K562 (cell line): ENCODE results near the gene CFAP73. TPM values are rescaled to one million over a fixed set of nuclear protein-coding genes. Genes with fewer than 3 reads are reported as not detected.

Experiments used
- ATAC-seq: fragments of 200-7000 bp; cut with Tn5 transposase; 3 replicates; pipeline ENCODE4 v1.9.1; 2020; ENCODE audit warnings: moderate library complexity
- BruUV-seq: library from RNA; stranded (reverse); fragments of 400-500 nt; replicated peaks from 2 replicates; lab custom pipeline; 2021; lab: Mats Ljungman, UMichigan
- CTCF ChIA-PET: fragments of 300-600 bp; formaldehyde crosslinking; extraction: SDS; loops from one replicate; lab custom pipeline; 2021; ENCODE audit warnings: low intra/inter-chr PET ratio; lab: Yijun Ruan, JAX
- POLR2A ChIA-PET: fragments of 300-600, 350-650 bp; sonication (Branson Sonifier 250); formaldehyde crosslinking; extraction: SDS; loops from one replicate; lab custom pipeline; 2021; ENCODE audit warnings: antibody characterized with exemption, inconsistent platforms; lab: Yijun Ruan, JAX
- DNase-seq, 4 experiments: peaks; one replicate each; pipeline versions ENCODE4 v3.0.0 to v3.0.0-alpha.2; 2011 to 2018; ENCODE audit warnings: low spot score in 3 of 4, mixed read lengths in 3 of 4; ENCODE audit errors: extremely low read depth in 1 of 4
- FAIRE-seq: peaks from 2 replicates; lab custom pipeline; 2011; peaks lifted over from hg19 to GRCh38; lab: Jason Lieb, UNC
- H2AFZ ChIP-seq: 2 replicates; pipeline ENCODE4 v1.6.0; 2011; ENCODE audit warnings: low read depth, low read length, control low read depth, inconsistent platforms
- H3K27ac ChIP-seq: fragments of 200-600 bp; 3 replicates; pipeline ENCODE4 v1.8.0; 2011; ENCODE audit warnings: low read depth, mild to moderate bottlenecking, control low read depth, inconsistent platforms, low read length, moderate library complexity, mixed read lengths; ENCODE audit errors: extremely low read depth
- H3K27me3 ChIP-seq, 2 experiments: fragments of 300-600 bp in 1 of 2; 2 replicates in 1 of 2; 3 replicates in 1 of 2; pipeline versions ENCODE4 v1.6.0 to v1.8.0; 2011; ENCODE audit warnings: inconsistent platforms in 2 of 2, low read length in 2 of 2, mild to moderate bottlenecking in 1 of 2, mixed read lengths in 1 of 2, moderate library complexity in 1 of 2; ENCODE audit not compliant: control insufficient read depth in 2 of 2, insufficient read depth in 2 of 2
- H3K36me3 ChIP-seq: fragments of 300-600 bp; 3 replicates; pipeline ENCODE4 v1.8.0; 2011; ENCODE audit warnings: mild to moderate bottlenecking, low read length, inconsistent platforms; ENCODE audit not compliant: control insufficient read depth, insufficient read depth
- H3K4me1 ChIP-seq, 2 experiments: fragments of 200-600 bp in 1 of 2; replicated peaks in 1 of 2; 2 replicates in 1 of 2; 3 replicates in 1 of 2; pipeline versions ENCODE4 v1.5.1 to v1.8.0; 2011; ENCODE audit warnings: inconsistent platforms in 2 of 2, low read length in 2 of 2, mild to moderate bottlenecking in 1 of 2, mixed read lengths in 1 of 2, moderate library complexity in 1 of 2; ENCODE audit not compliant: control insufficient read depth in 2 of 2, insufficient read depth in 2 of 2
- H3K4me2 ChIP-seq: 2 replicates; pipeline ENCODE4 v1.6.1; 2011; ENCODE audit warnings: low read length, control low read depth, inconsistent platforms, mixed read lengths; ENCODE audit not compliant: insufficient read depth
- H3K4me3 ChIP-seq: fragments of 200-600 bp; sonication (generic), shearing (Covaris generic); 2 replicates; pipeline ENCODE4 v1.5.1; 2016; ENCODE audit warnings: control low read depth, inconsistent platforms
- H3K79me2 ChIP-seq: fragments of 200-600 bp; 3 replicates; pipeline ENCODE4 v1.8.0; 2011; ENCODE audit warnings: low read length, inconsistent platforms; ENCODE audit not compliant: control insufficient read depth, insufficient read depth
- H3K9ac ChIP-seq, 2 experiments: 2 replicates each; pipeline versions ENCODE4 v1.6.0 to v1.6.1; 2011; ENCODE audit warnings: low read depth in 2 of 2, low read length in 2 of 2, control low read depth in 1 of 2, inconsistent platforms in 1 of 2, mild to moderate bottlenecking in 1 of 2, mixed read lengths in 1 of 2; ENCODE audit not compliant: insufficient read depth in 1 of 2
- H3K9me1 ChIP-seq: one replicate; pipeline ENCODE4 v1.6.0; 2011; ENCODE audit warnings: inconsistent platforms, mild to moderate bottlenecking, low read length, moderate library complexity; ENCODE audit not compliant: control insufficient read depth, insufficient read depth
- H3K9me3 ChIP-seq: replicated peaks from 2 replicates; pipeline ENCODE4 v1.5.1; 2011; ENCODE audit warnings: low read depth, low read length, inconsistent platforms; ENCODE audit not compliant: control insufficient read depth, insufficient read depth
- H4K20me1 ChIP-seq: replicated peaks from 2 replicates; pipeline ENCODE4 v1.6.1; 2011; ENCODE audit warnings: low read length, inconsistent platforms, mixed read lengths; ENCODE audit not compliant: control insufficient read depth, insufficient read depth
- FIP1L1 ChIP-seq: fragments of 200-400 bp; formaldehyde crosslinking; IDR thresholded peaks from 2 replicates; pipeline ENCODE4 v1.6.1; 2018; ENCODE audit warnings: mild to moderate bottlenecking, low read depth, low read length; ENCODE audit not compliant: poor library complexity, severe bottlenecking
- MIER1 ChIP-seq: fragments of 450-650 bp; IDR thresholded peaks from 2 replicates; pipeline ENCODE4 v1.6.1; 2016; ENCODE audit warnings: antibody characterized with exemption, mild to moderate bottlenecking, low read depth
- TBL1XR1 ChIP-seq, 2 experiments: IDR thresholded peaks; 2 replicates each; pipeline ENCODE4 v1.6.1; 2012; ENCODE audit warnings: improper control_type of control experiment in 2 of 2, low read length in 2 of 2, mild to moderate bottlenecking in 1 of 2
- WGBS: fragments of 100-300 bp; shearing (Covaris generic); methylation state at CpG from one replicate; pipeline ENCODE4 v1.1.6; 2016; ENCODE audit warnings: low coverage, mixed read lengths; ENCODE audit not compliant: insufficient coverage; ENCODE audit errors: missing lambda C conversion rate; 5-methylcytosine and 5-hydroxymethylcytosine counted together
- in situ Hi-C: fragments of 300-500 bp; cut with MboI; formaldehyde crosslinking; loops from 4 replicates; pipeline ENCODE4 v1.15.0; 2018; ENCODE audit warnings: inconsistent platforms, mixed read lengths
- intact Hi-C: fragments of 100-400 bp; cut with micrococcal nuclease; formaldehyde crosslinking; loops from 2 replicates; pipeline ENCODE4 v1.14.2; 2022
- polyA plus RNA-seq, 8 experiments: library from polyadenylated mRNA; depleted of rRNA in 4 of 8; stranded (reverse) in 5 of 8; unstranded in 3 of 8; fragments of >200 nt; fragmentation: Nextera tagmentation in 2 of 8; fragmentation: Illumina TruSeq in 1 of 8; extraction: Ambion mirVana in 2 of 8; extraction: Trizol in 1 of 8; gene quantifications; 2 replicates each; pipeline versions ENCODE4 v1.2.1 to v1.2.3, GENCODE V29; 2011 to 2014; ENCODE audit warnings: inconsistent platforms in 1 of 8, missing spikeins in 1 of 8
- total RNA-seq, 7 experiments: library from RNA; depleted of rRNA in 6 of 7; stranded (reverse); fragments of >200 nt in 6 of 7; fragmentation: Illumina TruSeq in 2 of 7; extraction: Trizol in 2 of 7; gene quantifications; 2 replicates each; pipeline versions ENCODE4 v1.2.1 to v1.2.3, GENCODE V29; 2011 to 2021; ENCODE audit warnings: low replicate concordance in 1 of 7
- TF ChIP-seq, protein P1 (sequence below): fragments of 250-450 bp; sonication (Bioruptor Pico); IDR thresholded peaks from 2 replicates; pipeline ENCODE4 v1.4.0; 2020

Gene CFAP73
- total and polyA plus RNA-seq, 9 of the 15 experiments (the other 6 are each of a cell fraction or from before 2014, with no cell fraction given), result not detected

DNA sequence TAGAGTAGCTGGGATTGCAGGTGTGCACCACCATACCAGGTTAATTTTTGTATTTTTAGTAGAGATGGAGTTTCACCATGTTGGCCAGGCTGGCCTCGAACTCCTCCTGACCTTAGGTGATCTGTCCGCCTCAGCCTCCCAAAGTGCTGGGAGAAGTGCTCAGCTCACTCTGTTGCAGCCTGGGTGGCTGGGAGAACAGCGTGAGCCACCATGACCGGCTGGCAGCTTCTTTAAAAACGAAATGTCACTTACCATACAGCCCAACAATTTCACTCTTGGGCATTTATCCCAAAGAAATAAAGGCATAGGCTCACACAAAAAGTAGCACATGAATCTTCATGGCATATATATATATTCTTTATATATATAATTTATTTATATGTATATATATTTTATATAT is 4.7 kb upstream of the CFAP73 start:
- Histone ChIP-seq H3K27ac (no peak overlapping the region), H3K79me2 (no peaks in the 10 kb centered on the region), H3K4me2 (no peak overlapping the region), H3K27me3 (peaks cover 3 to 9% of the 10 kb centered on the region in 2 experiments; a peak in 3 of 5 replicates), H4K20me1 (no peaks in the 10 kb centered on the region), H3K4me1 (peaks cover 0 to 10% of the 10 kb centered on the region in 2 experiments; a peak in 3 of 5 replicates), H2AFZ (no peak overlapping the region), H3K4me3 (no peak overlapping the region), H3K36me3 (no peaks in the 10 kb centered on the region), H3K9me3 (no peaks in the 10 kb centered on the region), H3K9me1 (peaks cover 3% of the 10 kb centered on the region), H3K9ac (no peak overlapping the region)
- intact Hi-C loops (no loop called here), in situ Hi-C loops (no loop called here)
- 20% methylated on average over 5 of the region's 5 CpGs for WGBS
- DNase-seq (no peak), ATAC-seq (no peak), FAIRE-seq (no peak)
- BruUV-seq, result no TSS peak
- ChIA-PET POLR2A (no interaction called here), CTCF (no interaction called here)
- TF ChIP-seq MIER1, result no peak
- TF ChIP-seq TBL1XR1 (IDR thresholded peaks at IDR 0.05; ENCODE audit: low read length in 2 of 2), result no peak
- TF ChIP-seq, protein P1, sequence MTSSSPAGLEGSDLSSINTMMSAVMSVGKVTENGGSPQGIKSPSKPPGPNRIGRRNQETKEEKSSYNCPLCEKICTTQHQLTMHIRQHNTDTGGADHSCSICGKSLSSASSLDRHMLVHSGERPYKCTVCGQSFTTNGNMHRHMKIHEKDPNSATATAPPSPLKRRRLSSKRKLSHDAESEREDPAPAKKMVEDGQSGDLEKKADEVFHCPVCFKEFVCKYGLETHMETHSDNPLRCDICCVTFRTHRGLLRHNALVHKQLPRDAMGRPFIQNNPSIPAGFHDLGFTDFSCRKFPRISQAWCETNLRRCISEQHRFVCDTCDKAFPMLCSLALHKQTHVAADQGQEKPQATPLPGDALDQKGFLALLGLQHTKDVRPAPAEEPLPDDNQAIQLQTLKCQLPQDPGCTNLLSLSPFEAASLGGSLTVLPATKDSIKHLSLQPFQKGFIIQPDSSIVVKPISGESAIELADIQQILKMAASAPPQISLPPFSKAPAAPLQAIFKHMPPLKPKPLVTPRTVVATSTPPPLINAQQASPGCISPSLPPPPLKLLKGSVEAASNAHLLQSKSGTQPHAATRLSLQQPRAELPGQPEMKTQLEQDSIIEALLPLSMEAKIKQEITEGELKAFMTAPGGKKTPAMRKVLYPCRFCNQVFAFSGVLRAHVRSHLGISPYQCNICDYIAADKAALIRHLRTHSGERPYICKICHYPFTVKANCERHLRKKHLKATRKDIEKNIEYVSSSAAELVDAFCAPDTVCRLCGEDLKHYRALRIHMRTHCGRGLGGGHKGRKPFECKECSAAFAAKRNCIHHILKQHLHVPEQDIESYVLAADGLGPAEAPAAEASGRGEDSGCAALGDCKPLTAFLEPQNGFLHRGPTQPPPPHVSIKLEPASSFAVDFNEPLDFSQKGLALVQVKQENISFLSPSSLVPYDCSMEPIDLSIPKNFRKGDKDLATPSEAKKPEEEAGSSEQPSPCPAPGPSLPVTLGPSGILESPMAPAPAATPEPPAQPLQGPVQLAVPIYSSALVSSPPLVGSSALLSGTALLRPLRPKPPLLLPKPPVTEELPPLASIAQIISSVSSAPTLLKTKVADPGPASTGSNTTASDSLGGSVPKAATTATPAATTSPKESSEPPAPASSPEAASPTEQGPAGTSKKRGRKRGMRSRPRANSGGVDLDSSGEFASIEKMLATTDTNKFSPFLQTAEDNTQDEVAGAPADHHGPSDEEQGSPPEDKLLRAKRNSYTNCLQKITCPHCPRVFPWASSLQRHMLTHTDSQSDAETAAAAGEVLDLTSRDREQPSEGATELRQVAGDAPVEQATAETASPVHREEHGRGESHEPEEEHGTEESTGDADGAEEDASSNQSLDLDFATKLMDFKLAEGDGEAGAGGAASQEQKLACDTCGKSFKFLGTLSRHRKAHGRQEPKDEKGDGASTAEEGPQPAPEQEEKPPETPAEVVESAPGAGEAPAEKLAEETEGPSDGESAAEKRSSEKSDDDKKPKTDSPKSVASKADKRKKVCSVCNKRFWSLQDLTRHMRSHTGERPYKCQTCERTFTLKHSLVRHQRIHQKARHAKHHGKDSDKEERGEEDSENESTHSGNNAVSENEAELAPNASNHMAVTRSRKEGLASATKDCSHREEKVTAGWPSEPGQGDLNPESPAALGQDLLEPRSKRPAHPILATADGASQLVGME, result no peak
- TF ChIP-seq FIP1L1, result no peak
